A549 (cell line): ENCODE measurements around the gene IQGAP2. TPM values are rescaled to one million over a fixed set of nuclear protein-coding genes. Genes with fewer than 3 reads are reported as not detected.
A peak's percentile ranks its signal among the peaks of the same experiment; 100 is the strongest.

Experiments used
- ATAC-seq, 2 experiments: fragments of 200-7000 bp in 1 of 2; fragments of >200 bp in 1 of 2; cut with Nextera tagmentation in 1 of 2; cut with Tn5 transposase in 1 of 2; 3 replicates each; pipeline versions ENCODE4 v1.8.0 to v1.9.1; 2018 to 2020; ENCODE audit warnings: mild to moderate bottlenecking in 1 of 2, moderate library complexity in 1 of 2
- CTCF ChIA-PET: fragments of 300-600 bp; sonication (Branson Sonifier 250); formaldehyde crosslinking; extraction: SDS; loops from one replicate; lab custom pipeline; 2021; ENCODE audit warnings: antibody characterized with exemption, inconsistent platforms; lab: Yijun Ruan, JAX
- POLR2A ChIA-PET: fragments of 350-600 bp; formaldehyde crosslinking; extraction: SDS; loops from one replicate; lab custom pipeline; 2021; ENCODE audit warnings: antibody characterized with exemption, inconsistent platforms; lab: Yijun Ruan, JAX
- DNase-seq, 2 experiments: peaks; one replicate each; pipeline versions ENCODE4 v3.0.0 to v3.0.0-alpha.2; 2011 to 2016; ENCODE audit warnings: low read depth in 1 of 2, low spot score in 1 of 2
- FAIRE-seq: peaks from 2 replicates; lab custom pipeline; 2011; peaks lifted over from hg19 to GRCh38; lab: Jason Lieb, UNC
- H3K27ac ChIP-seq, 2 experiments: fragments of >200 bp; sonication (Bioruptor Twin); formaldehyde crosslinking; 3 replicates each; pipeline ENCODE4 v1.5.1; 2016 to 2017
- H3K4me1 ChIP-seq: fragments of >200 bp; sonication (Bioruptor Twin); formaldehyde crosslinking; 3 replicates; pipeline ENCODE4 v1.6.1; 2016
- H3K4me2 ChIP-seq: fragments of >200 bp; sonication (Bioruptor Twin); formaldehyde crosslinking; 3 replicates; pipeline ENCODE4 v1.6.1; 2016
- H3K4me3 ChIP-seq: fragments of >200 bp; sonication (Bioruptor Twin); formaldehyde crosslinking; 3 replicates; pipeline ENCODE4 v1.5.1; 2016
- H3K9me3 ChIP-seq: fragments of >200 bp; sonication (Bioruptor Twin); formaldehyde crosslinking; 3 replicates; pipeline ENCODE4 v1.6.1; 2016
- BHLHE40 ChIP-seq: IDR thresholded peaks from 2 replicates; pipeline ENCODE4 v1.6.1; 2012; ENCODE audit warnings: low read depth, low read length, inconsistent platforms
- CBX2 ChIP-seq: fragments of 200-600 bp; sonication (generic); IDR thresholded peaks from 2 replicates; pipeline ENCODE4 v1.6.1; 2016; ENCODE audit warnings: low read depth, mild to moderate bottlenecking, borderline replicate concordance
- EHF ChIP-seq: fragments of 250-450 bp; sonication (Bioruptor Pico); IDR thresholded peaks from 2 replicates; pipeline ENCODE4 v1.5.0; 2020; ENCODE audit warnings: mild to moderate bottlenecking
- FOSB ChIP-seq: fragments of 250-450 bp; sonication (Bioruptor Pico); IDR thresholded peaks from 2 replicates; pipeline ENCODE4 v1.5.0; 2020; ENCODE audit warnings: mild to moderate bottlenecking, moderate library complexity
- FOXS1 ChIP-seq: fragments of 250-450 bp; sonication (Bioruptor Pico); IDR thresholded peaks from 2 replicates; pipeline ENCODE4 v1.5.0; 2020; ENCODE audit warnings: mild to moderate bottlenecking, moderate library complexity
- HMGXB4 ChIP-seq: fragments of 250-450 bp; sonication (Bioruptor Pico); IDR thresholded peaks from 2 replicates; pipeline ENCODE4 v1.5.0; 2021; ENCODE audit warnings: mild to moderate bottlenecking, moderate library complexity, borderline replicate concordance
- HOXA7 ChIP-seq: fragments of 250-450 bp; sonication (Bioruptor Pico); IDR thresholded peaks from 2 replicates; pipeline ENCODE4 v1.5.0; 2020; ENCODE audit warnings: mild to moderate bottlenecking, moderate library complexity
- HOXB5 ChIP-seq: fragments of 250-450 bp; sonication (Bioruptor Pico); IDR thresholded peaks from 2 replicates; pipeline ENCODE4 v1.5.0; 2020; ENCODE audit warnings: mild to moderate bottlenecking, moderate library complexity
- JUN ChIP-seq, 2 experiments: fragments of >200 bp; sonication (Bioruptor Twin); formaldehyde crosslinking; IDR thresholded peaks; 2 replicates in 1 of 2; 3 replicates in 1 of 2; pipeline ENCODE4 v1.6.1; 2016 to 2017
- JUNB ChIP-seq: fragments of >200 bp; sonication (Bioruptor Twin); formaldehyde crosslinking; IDR thresholded peaks from 2 replicates; pipeline ENCODE4 v1.6.1; 2016
- KDM1A ChIP-seq: fragments of 200-600 bp; sonication (generic); IDR thresholded peaks from 2 replicates; pipeline ENCODE4 v1.6.1; 2016; ENCODE audit warnings: low read depth, mild to moderate bottlenecking
- KDM5A ChIP-seq: fragments of 200-600 bp; sonication (generic); IDR thresholded peaks from 2 replicates; pipeline ENCODE4 v1.6.1; 2016; ENCODE audit warnings: antibody characterized with exemption, mild to moderate bottlenecking
- NFE2L2 ChIP-seq: fragments of 150-350 bp; conservative IDR thresholded peaks from 2 replicates; pipeline ENCODE4 v1.6.1; 2014; ENCODE audit warnings: low read length
- RAD21 ChIP-seq, 2 experiments: fragments of >200 bp in 1 of 2; sonication (Bioruptor Twin) in 1 of 2; formaldehyde crosslinking in 1 of 2; IDR thresholded peaks in 1 of 2; conservative IDR thresholded peaks in 1 of 2; 2 replicates in 1 of 2; 3 replicates in 1 of 2; pipeline ENCODE4 v1.6.1; 2012 to 2018; ENCODE audit warnings: inconsistent platforms in 1 of 2
- SMC3 ChIP-seq: fragments of >200 bp; sonication (Bioruptor Twin); formaldehyde crosslinking; IDR thresholded peaks from 3 replicates; pipeline ENCODE4 v1.6.1; 2018; ENCODE audit warnings: inconsistent platforms
- TFCP2L1 ChIP-seq: fragments of 250-450 bp; sonication (Bioruptor Pico); IDR thresholded peaks from 2 replicates; pipeline ENCODE4 v1.5.0; 2021; ENCODE audit warnings: mild to moderate bottlenecking
- USF2 ChIP-seq: fragments of 450-650 bp; IDR thresholded peaks from 2 replicates; pipeline ENCODE4 v1.6.1; 2014; ENCODE audit warnings: antibody characterized with exemption
- WGBS: methylation state at CpG from one replicate; pipeline ENCODE4 v1.1.6; 2017; ENCODE audit errors: missing lambda C conversion rate; 5-methylcytosine and 5-hydroxymethylcytosine counted together
- polyA plus RNA-seq, 4 experiments: library from polyadenylated mRNA; depleted of rRNA in 3 of 4; stranded (reverse); fragments of >200 nt; fragmentation: RNase III in 1 of 4; extraction: RNeasy Plus Mini Kit Qiagen cat#74134 plus additional on column Dnase treatment in 1 of 4; gene quantifications; 2 replicates in 3 of 4; 3 replicates in 1 of 4; pipeline ENCODE4 v1.2.3, GENCODE V29; 2011 to 2017
- TF ChIP-seq, protein P1 (sequence below): IDR thresholded peaks from 2 replicates; pipeline ENCODE4 v1.6.1; 2012

The IQGAP2 gene
- polyA plus RNA-seq, 2 of the 4 experiments (the other 2 are of a cell fraction), result 5.3 to 10.1 TPM

DNA sequence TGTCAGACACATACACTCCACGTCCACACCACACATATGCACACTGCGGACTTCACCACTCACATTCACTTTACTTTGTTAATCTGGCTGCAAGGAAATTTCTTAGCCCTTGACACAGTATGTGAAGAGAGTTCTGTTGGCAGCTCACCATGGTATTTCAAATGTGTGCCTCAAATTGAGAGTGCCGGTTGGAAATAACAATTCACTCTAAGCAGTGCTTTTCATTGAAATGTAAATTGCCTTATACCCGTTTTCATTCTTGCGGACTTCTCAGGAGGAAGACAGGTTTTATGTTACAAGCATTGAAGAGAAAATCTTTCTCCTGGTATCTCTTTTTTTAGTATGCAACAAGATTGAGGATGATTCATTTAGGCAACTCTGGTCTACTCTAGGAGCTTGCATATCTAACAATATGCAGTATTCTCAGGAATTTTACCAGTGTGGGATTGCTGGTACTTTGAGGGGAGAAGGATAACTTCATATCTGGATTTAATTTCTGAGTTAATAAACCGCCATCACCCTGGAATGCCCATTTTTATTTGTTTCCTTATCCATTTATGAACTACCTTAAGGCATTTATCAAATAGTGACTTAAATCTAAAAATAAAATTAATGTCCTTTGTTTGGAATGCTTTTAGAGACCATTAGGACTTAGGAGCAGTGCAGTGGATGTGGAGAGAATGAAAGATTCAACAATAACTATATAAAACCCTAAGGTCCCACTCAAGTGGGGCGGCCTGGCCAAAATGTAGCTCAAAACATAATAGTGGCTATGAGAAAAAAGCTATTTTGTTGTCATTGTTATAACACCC, 87.0 kb downstream of the IQGAP2 start:
- ATAC-seq (no peak), FAIRE-seq (no peak), DNase-seq (no peak)
- TF ChIP-seq HMGXB4 (CRISPR knock-in tag) (no peak), CBX2 (no peak), FOSB (no peak), RAD21 (conservative IDR thresholded peaks at IDR 0.05 in 1 of 2, IDR thresholded peaks at IDR 0.05 in 1 of 2) (no peak), BHLHE40 (no peak), KDM1A (no peak), EHF (no peak), USF2 (no peak)
- TF ChIP-seq, protein P1, sequence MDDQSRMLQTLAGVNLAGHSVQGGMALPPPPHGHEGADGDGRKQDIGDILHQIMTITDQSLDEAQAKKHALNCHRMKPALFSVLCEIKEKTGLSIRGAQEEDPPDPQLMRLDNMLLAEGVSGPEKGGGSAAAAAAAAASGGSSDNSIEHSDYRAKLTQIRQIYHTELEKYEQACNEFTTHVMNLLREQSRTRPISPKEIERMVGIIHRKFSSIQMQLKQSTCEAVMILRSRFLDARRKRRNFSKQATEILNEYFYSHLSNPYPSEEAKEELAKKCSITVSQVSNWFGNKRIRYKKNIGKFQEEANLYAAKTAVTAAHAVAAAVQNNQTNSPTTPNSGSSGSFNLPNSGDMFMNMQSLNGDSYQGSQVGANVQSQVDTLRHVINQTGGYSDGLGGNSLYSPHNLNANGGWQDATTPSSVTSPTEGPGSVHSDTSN, result no peak
- Histone ChIP-seq H3K4me1 (peaks cover 4% of the 10 kb centered on the region; the same call in 1 of the 3 replicates), H3K27ac (no peak overlapping the region; a peak in 1 of 6 replicates), H3K4me3 (no peak overlapping the region), H3K9me3 (no peaks in the 10 kb centered on the region), H3K4me2 (no peak overlapping the region)
- POLR2A ChIA-PET, result no interaction called here
- WGBS, result 79% methylated on average over 7 of the region's 7 CpGs
- CTCF ChIA-PET, result interaction anchor here (1.0 kb wide), 1 partner anchor 12 kb away, joined by 3 read pairs; no protein-coding TSS in a partner anchor

DNA sequence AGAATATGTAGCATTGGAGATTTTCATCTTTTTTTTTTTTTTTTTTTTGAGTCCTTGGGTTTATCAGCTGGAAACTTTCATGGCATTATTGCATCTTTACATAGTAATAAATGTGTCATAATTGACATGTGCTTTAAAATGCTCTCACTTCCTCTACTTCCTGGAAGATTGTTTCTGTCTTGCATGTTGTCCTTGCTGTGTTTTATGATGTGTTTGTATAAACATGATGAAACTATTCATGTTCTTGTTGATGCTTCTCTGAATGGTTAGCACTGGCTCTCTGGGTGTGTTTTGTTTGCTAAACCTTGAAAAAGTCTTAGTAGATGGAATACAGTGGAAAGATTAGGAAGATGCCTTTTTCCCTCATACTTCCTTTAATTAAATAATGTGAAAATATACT, 87.9 kb downstream of the IQGAP2 start:
- no peak for TF ChIP-seq JUNB
- TF ChIP-seq KDM5A, result no peak
- TF ChIP-seq FOXS1 (CRISPR knock-in tag), result no peak
- TF ChIP-seq KDM1A, result no peak
- TF ChIP-seq NFE2L2, result no peak
- no peak for TF ChIP-seq HMGXB4 (CRISPR knock-in tag)
- TF ChIP-seq TFCP2L1 (CRISPR knock-in tag), result no peak
- no peak for TF ChIP-seq USF2
- no peak for TF ChIP-seq FOSB
- no peak for TF ChIP-seq BHLHE40
- TF ChIP-seq HOXA7 (CRISPR knock-in tag), result no peak
- no peak for TF ChIP-seq SMC3
- TF ChIP-seq JUN (IDR thresholded peaks at IDR 0.05), result no peak
- no peak for TF ChIP-seq HOXB5 (CRISPR knock-in tag)
- no peak for TF ChIP-seq RAD21 (conservative IDR thresholded peaks at IDR 0.05 in 1 of 2, IDR thresholded peaks at IDR 0.05 in 1 of 2)
- Histone ChIP-seq H3K27ac (no peak overlapping the region; a peak in 1 of 6 replicates), H3K4me2 (peak overlapping the region; percentile 14; the same call in 1 of the 3 replicates), H3K4me3 (no peak overlapping the region), H3K9me3 (no peaks in the 10 kb centered on the region), H3K4me1 (peaks cover 4% of the 10 kb centered on the region; the same call in 1 of the 3 replicates)
- ChIA-PET POLR2A (no interaction called here), CTCF (interaction anchor here (1.0 kb wide), 1 partner anchor 11 kb away, joined by 3 read pairs; no protein-coding TSS in a partner anchor)
- FAIRE-seq (no peak), DNase-seq (peak in 1 of 2 experiments; percentile 13), ATAC-seq (no peak)
